Kidney (tissue), 14 donors: Measurements from ENCODE around the gene TXNDC8. TPM values are rescaled to one million over a fixed set of nuclear protein-coding genes. Genes with fewer than 3 reads are reported as not detected.

Source experiments
- DNase-seq, 5 donors: peaks; one replicate each; pipeline ENCODE4 v3.0.0-alpha.2; 2013 to 2020
- FAIRE-seq: peaks from 2 replicates; lab custom pipeline; 2012; peaks lifted over from hg19 to GRCh38; lab: Jason Lieb, UNC
- H3K27ac ChIP-seq, 2 donors: one replicate each; pipeline ENCODE4 v1.7.0; 2013; ENCODE audit warnings: low read depth in 2 of 2, low read length in 2 of 2, inconsistent platforms in 1 of 2
- H3K27me3 ChIP-seq: one replicate; pipeline ENCODE4 v1.7.1; 2013; ENCODE audit warnings: low read length, inconsistent platforms; ENCODE audit not compliant: control insufficient read depth, insufficient read depth
- H3K36me3 ChIP-seq, 3 donors: one replicate each; pipeline versions ENCODE4 v1.7.0 to v1.7.1; 2013; ENCODE audit warnings: low read length in 3 of 3, control low read depth in 1 of 3, inconsistent platforms in 1 of 3; ENCODE audit not compliant: insufficient read depth in 3 of 3, control insufficient read depth in 2 of 3
- H3K4me1 ChIP-seq, 3 donors: one replicate each; pipeline versions ENCODE4 v1.7.0 to v1.7.1; 2013; ENCODE audit warnings: low read length in 3 of 3, inconsistent platforms in 1 of 3, low read depth in 1 of 3; ENCODE audit not compliant: control insufficient read depth in 2 of 3, insufficient read depth in 2 of 3
- H3K4me3 ChIP-seq, 3 donors: one replicate each; pipeline versions ENCODE4 v1.7.0 to v1.8.1; 2013; ENCODE audit warnings: low read length in 3 of 3, control low read depth in 1 of 3, inconsistent platforms in 1 of 3
- H3K9ac ChIP-seq, 3 donors: one replicate each; pipeline versions ENCODE4 v1.7.0 to v1.7.1; 2013; ENCODE audit warnings: low read length in 3 of 3, control low read depth in 1 of 3, inconsistent platforms in 1 of 3
- H3K9me3 ChIP-seq, 3 donors: one replicate each; pipeline versions ENCODE4 v1.7.0 to v1.7.1; 2013; ENCODE audit warnings: low read length in 3 of 3, control low read depth in 1 of 3, inconsistent platforms in 1 of 3; ENCODE audit not compliant: control insufficient read depth in 2 of 3, insufficient read depth in 1 of 3
- CTCF ChIP-seq: IDR thresholded peaks from 3 replicates; pipeline ENCODE4 v1.5.1; 2012; ENCODE audit warnings: mild to moderate bottlenecking, moderate library complexity, borderline replicate concordance; ENCODE audit not compliant: insufficient read depth; ENCODE audit errors: extremely low read depth
- intact Hi-C: fragments of 100-400 bp; cut with DNase I; formaldehyde crosslinking; loops from one replicate; pipeline ENCODE4 v1.11.1; 2022
- polyA plus RNA-seq: library from polyadenylated mRNA; stranded (reverse); fragments of 350-450 nt; fragmentation: Illumina TruSeq; extraction: RNeasy Lipid Tissue Mini Kit (QIAGEN cat#74804); gene quantifications from one replicate; pipeline ENCODE4 v1.2.3, GENCODE V29; 2014; ENCODE audit warnings: low read depth, low replicate concordance; ENCODE audit not compliant: insufficient read depth
- total RNA-seq: library from RNA; stranded (reverse); fragmentation: NEBNext Ultra II Directional; extraction: Animal tissue kit (Norgen Biotek cat#: 25700); gene quantifications from one replicate; pipeline ENCODE4 v1.2.1, GENCODE V29; 2021
- donor health status: control.
- donor health status: control.
- donor health status: control.
- donor health status: control.
- donor health status: control.
- donor health status: DM: yes; HTN: yes; CAD: no.
- donor health status: Normal renal cell carcinoma (clear cell type).

TXNDC8 gene
- total and polyA plus RNA-seq, 2 donors from 2014 or later, result not detected

- Histone ChIP-seq H3K9ac (no peak overlapping the region), H3K4me1 (peaks cover 0 to 14% (median 8%) of the 10 kb centered on the region in 3 donors), H3K27ac (peak overlapping the region; percentile 5 to 71), H3K4me3 (peak overlapping the region in 2 of 3 donors; percentile 31 to 42), H3K27me3 (no peaks in the 10 kb centered on the region), H3K36me3 (no peaks in the 10 kb centered on the region), H3K9me3 (no peaks in the 10 kb centered on the region)
- DNase-seq (peak in 2 of 5 donors; percentile 35 to 39), FAIRE-seq (no peak)
- intact Hi-C loops, result no loop called here
- no peak for TF ChIP-seq CTCF
Measured at GRCh38 chr9:110283751-110284150, 53.9 kb downstream of the TXNDC8 start.

- DNase-seq (no peak), FAIRE-seq (no peak)
- peak overlapping the region in 1 of 3 donors; percentile 37 for H3K4me3 ChIP-seq
- H3K27ac ChIP-seq, result peak overlapping the region; percentile 61 to 71
- peaks cover 0 to 14% (median 8%) of the 10 kb centered on the region in 3 donors for H3K4me1 ChIP-seq
- no peaks in the 10 kb centered on the region for H3K9me3 ChIP-seq
- intact Hi-C loops, result no loop called here
- TF ChIP-seq CTCF, result no peak
- no peaks in the 10 kb centered on the region for H3K36me3 ChIP-seq
- H3K9ac ChIP-seq, result no peak overlapping the region
- no peaks in the 10 kb centered on the region for H3K27me3 ChIP-seq
Measured at GRCh38 chr9:110282739-110283081, 55.0 kb downstream of the TXNDC8 start.

GRCh38 chr9:110282018-110282738 lies 55.5 kb downstream of the TXNDC8 start:
- no peaks in the 10 kb centered on the region for H3K36me3 ChIP-seq
- H3K9ac ChIP-seq, result no peak overlapping the region
- no peak for FAIRE-seq
- H3K4me1 ChIP-seq, result peaks cover 0 to 14% (median 8%) of the 10 kb centered on the region in 3 donors
- peak overlapping the region in 1 of 3 donors; percentile 37 for H3K4me3 ChIP-seq
- DNase-seq, result no peak
- no peaks in the 10 kb centered on the region for H3K9me3 ChIP-seq
- TF ChIP-seq CTCF, result no peak
- peak overlapping the region; percentile 61 to 71 for H3K27ac ChIP-seq
- H3K27me3 ChIP-seq, result no peaks in the 10 kb centered on the region
- intact Hi-C loops, result no loop called here
